ENCODE measurements around the gene YPEL1.
A peak's percentile ranks its signal among the peaks of the same experiment; 100 is the strongest.

YPEL1 gene, protein sequence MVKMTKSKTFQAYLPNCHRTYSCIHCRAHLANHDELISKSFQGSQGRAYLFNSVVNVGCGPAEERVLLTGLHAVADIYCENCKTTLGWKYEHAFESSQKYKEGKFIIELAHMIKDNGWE

DNA sequence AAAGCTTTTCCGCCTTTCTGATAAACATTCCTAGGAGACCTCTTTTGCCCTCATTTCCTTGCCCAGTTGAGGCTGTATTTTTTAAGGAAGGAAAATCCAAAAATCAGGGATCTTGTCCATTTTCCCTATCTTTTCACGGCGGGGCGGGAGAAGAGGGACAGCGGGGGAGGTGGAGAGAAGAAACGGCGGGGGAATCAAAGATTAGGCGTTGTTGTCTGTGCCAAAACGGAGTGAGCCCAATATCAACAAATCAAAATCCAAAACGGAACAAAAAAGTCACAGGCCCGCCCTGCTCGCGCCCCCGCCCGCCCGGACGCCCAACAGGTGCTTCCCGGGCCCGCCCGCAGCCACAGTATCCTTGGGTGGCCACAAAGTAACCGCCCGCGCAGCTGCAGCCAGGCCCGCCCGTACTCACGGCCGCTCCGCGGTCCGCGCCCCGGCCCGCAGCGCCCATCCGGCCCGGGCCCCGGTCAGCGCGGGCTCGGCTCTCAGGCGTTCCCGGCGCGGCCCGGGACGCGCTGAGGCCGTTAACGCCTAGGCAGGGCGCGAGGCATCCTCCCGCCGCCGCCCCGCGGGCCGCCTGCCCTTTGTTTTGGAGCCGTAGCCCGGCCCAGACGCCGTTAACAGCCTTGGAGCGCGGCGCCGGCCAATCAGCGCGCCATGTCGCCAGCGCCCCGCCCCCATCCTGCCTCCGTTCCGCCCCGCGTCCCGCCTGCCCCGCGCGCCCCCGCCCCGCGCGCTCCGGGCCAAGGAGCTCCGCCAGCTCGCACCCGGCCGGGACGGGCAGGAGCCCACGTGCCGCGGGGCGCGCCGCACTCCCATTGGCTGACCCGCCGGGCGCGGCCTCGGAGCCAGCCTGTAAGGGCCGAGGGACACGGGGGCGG, at the start of gene YPEL1:
Gene YPEL1, minus strand, starts transcription at position 595 of the 884 bp plus-strand sequence. CDS start 25,050 bp downstream, outside the sequence.
- Histone ChIP-seq H3K9ac (ENCODE audit: low read depth in 1 of 2, low read length in 2 of 2) (peak within 1 kb of the TSS; percentile 14 to 20), H3K27me3 (ENCODE audit: control insufficient read depth in 1 of 2, insufficient read depth in 2 of 2, low read length in 2 of 2) (peaks cover 3 to 5% of the 10 kb centered on the region in 2 donors), H3K9me3 (ENCODE audit: control insufficient read depth in 1 of 2, low read length in 2 of 2) (no peaks in the 10 kb centered on the region), H3K4me3 (ENCODE audit: low read depth in 1 of 2, low read length in 2 of 2) (peak within 1 kb of the TSS; percentile 70 to 71), H3K36me3 (ENCODE audit: control insufficient read depth in 1 of 2, insufficient read depth in 2 of 2, low read length in 2 of 2) (no peaks in the 10 kb centered on the region), H3K4me1 (ENCODE audit: control insufficient read depth in 1 of 2, insufficient read depth in 2 of 2, low read length in 2 of 2) (peaks cover 9 to 12% of the 10 kb centered on the region in 2 donors), H3K27ac (ENCODE audit: low read depth, low read length) (peak within 1 kb of the TSS; percentile 39)

DNA sequence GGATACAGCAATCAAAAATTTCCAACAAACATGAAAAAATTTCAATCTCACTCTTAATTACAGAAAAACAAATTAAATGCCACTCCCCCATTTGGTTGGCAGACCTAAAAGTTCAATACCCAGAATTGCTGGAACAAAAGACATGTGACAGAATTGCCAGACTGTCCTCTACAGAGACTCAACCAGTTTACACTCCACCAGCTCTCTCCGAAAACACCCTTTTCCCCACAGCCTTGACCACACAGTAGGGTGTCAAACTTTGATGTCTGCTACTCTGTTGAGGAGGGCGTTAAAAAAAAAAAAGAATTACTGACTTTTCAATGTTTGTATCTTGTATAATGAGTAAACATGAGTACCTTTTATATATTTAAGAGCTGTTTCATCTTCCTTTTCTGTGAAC, 44.7 kb upstream of the YPEL1 start:
- Histone ChIP-seq H3K4me3 (ENCODE audit: low read depth in 1 of 2, low read length in 2 of 2) (no peak overlapping the region), H3K27ac (ENCODE audit: low read depth, low read length) (no peak overlapping the region), H3K36me3 (ENCODE audit: control insufficient read depth in 1 of 2, insufficient read depth in 2 of 2, low read length in 2 of 2) (peaks cover 10 to 30% of the 10 kb centered on the region in 2 donors), H3K9me3 (ENCODE audit: control insufficient read depth in 1 of 2, low read length in 2 of 2) (no peaks in the 10 kb centered on the region), H3K27me3 (ENCODE audit: control insufficient read depth in 1 of 2, insufficient read depth in 2 of 2, low read length in 2 of 2) (no peaks in the 10 kb centered on the region), H3K9ac (ENCODE audit: low read depth in 1 of 2, low read length in 2 of 2) (no peak overlapping the region), H3K4me1 (ENCODE audit: control insufficient read depth in 1 of 2, insufficient read depth in 2 of 2, low read length in 2 of 2) (no peaks in the 10 kb centered on the region)

DNA sequence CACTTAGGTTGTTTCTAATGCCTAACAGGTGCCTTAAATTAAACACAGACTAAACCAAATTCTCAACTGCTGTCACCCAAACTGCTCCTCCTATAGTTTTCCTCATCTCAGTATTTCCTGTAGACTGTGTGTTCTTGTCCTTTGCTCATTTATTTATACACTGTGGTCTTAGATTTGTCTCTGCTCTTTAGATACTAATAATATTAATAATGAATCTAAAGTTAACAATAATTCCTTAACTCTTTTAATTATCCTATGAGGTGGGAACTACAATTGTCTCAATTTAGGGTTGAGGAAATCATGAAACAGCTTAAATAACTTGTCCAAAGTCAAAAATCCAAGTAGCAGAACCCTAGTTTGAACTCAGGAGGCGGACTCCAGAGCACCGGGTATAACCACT, 43.9 kb upstream of the YPEL1 start:
- Histone ChIP-seq H3K9me3 (ENCODE audit: control insufficient read depth in 1 of 2, low read length in 2 of 2) (no peaks in the 10 kb centered on the region), H3K36me3 (ENCODE audit: control insufficient read depth in 1 of 2, insufficient read depth in 2 of 2, low read length in 2 of 2) (peaks cover 10 to 23% of the 10 kb centered on the region in 2 donors)

DNA sequence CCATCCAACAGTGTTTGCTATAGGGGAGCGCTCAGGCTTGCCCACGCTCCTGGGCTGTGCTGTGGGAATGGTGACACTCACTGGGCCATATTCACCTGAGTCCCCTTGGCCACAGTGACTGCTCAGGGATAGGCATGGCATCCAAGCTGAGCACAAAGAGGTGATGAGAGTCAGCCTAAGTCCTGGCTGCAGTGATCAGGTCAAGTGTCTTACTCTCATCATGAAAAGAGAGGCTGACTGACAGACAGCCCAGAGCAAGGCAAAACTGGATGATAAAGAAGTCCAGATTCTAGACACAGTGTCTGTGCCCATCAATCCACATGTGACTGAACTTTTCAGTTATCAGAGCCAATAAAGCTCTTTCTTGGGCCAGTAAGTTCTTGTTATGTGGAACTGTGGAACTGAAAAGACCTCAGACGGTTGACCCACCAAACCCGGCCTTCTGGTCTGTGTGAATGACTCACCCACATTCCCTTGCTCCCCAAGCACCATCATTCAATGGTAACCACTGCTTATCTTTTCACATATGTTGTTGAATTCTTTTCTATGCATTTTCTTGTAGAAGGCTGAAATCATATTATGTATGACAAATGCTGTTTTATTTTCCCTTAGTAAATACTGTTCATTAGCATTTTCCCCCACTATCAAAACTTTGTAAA, 43.2 kb upstream of the YPEL1 start:
- H3K4me3 ChIP-seq (ENCODE audit: low read depth in 1 of 2, low read length in 2 of 2), result no peak overlapping the region
- H3K9me3 ChIP-seq (ENCODE audit: control insufficient read depth in 1 of 2, low read length in 2 of 2), result no peaks in the 10 kb centered on the region
- H3K9ac ChIP-seq (ENCODE audit: low read depth in 1 of 2, low read length in 2 of 2), result no peak overlapping the region
- peaks cover 10 to 26% of the 10 kb centered on the region in 2 donors for H3K36me3 ChIP-seq (ENCODE audit: control insufficient read depth in 1 of 2, insufficient read depth in 2 of 2, low read length in 2 of 2)
- no peaks in the 10 kb centered on the region for H3K27me3 ChIP-seq (ENCODE audit: control insufficient read depth in 1 of 2, insufficient read depth in 2 of 2, low read length in 2 of 2)
- H3K4me1 ChIP-seq (ENCODE audit: control insufficient read depth in 1 of 2, insufficient read depth in 2 of 2, low read length in 2 of 2), result no peaks in the 10 kb centered on the region
- no peak overlapping the region for H3K27ac ChIP-seq (ENCODE audit: low read depth, low read length)

More for the DNA sequence above, 43.9 kb upstream of the YPEL1 start:
- no peaks in the 10 kb centered on the region for H3K4me1 ChIP-seq (ENCODE audit: control insufficient read depth in 1 of 2, insufficient read depth in 2 of 2, low read length in 2 of 2)
- H3K9ac ChIP-seq (ENCODE audit: low read depth in 1 of 2, low read length in 2 of 2), result no peak overlapping the region
- H3K27ac ChIP-seq (ENCODE audit: low read depth, low read length), result no peak overlapping the region
- H3K4me3 ChIP-seq (ENCODE audit: low read depth in 1 of 2, low read length in 2 of 2), result no peak overlapping the region
- no peaks in the 10 kb centered on the region for H3K27me3 ChIP-seq (ENCODE audit: control insufficient read depth in 1 of 2, insufficient read depth in 2 of 2, low read length in 2 of 2)

DNA sequence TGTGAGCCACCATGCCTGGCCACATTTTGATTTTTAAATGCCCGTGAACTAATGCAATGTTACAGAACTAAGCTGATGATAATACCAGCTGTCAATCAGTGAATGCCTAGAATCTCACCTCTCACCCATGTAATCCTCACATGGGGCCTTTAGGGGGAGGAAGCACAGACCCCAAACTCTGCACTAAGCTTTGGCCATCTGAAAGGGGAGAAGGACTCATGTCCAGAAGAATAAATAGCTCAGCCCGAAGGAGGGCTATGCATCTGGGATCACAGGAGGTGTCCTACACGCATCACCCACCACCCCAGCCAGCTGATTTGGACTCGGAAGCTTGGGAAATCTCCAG, 36.0 kb upstream of the YPEL1 start:
- H3K9me3 ChIP-seq (ENCODE audit: control insufficient read depth in 1 of 2, low read length in 2 of 2), result no peaks in the 10 kb centered on the region
- H3K27me3 ChIP-seq (ENCODE audit: control insufficient read depth in 1 of 2, insufficient read depth in 2 of 2, low read length in 2 of 2), result no peaks in the 10 kb centered on the region
- no peak overlapping the region for H3K9ac ChIP-seq (ENCODE audit: low read depth in 1 of 2, low read length in 2 of 2)
- H3K27ac ChIP-seq (ENCODE audit: low read depth, low read length), result no peak overlapping the region
- no peak overlapping the region for H3K4me3 ChIP-seq (ENCODE audit: low read depth in 1 of 2, low read length in 2 of 2)
- no peaks in the 10 kb centered on the region for H3K4me1 ChIP-seq (ENCODE audit: control insufficient read depth in 1 of 2, insufficient read depth in 2 of 2, low read length in 2 of 2)
- H3K36me3 ChIP-seq (ENCODE audit: control insufficient read depth in 1 of 2, insufficient read depth in 2 of 2, low read length in 2 of 2), result peaks cover 22 to 65% of the 10 kb centered on the region in 2 donors

DNA sequence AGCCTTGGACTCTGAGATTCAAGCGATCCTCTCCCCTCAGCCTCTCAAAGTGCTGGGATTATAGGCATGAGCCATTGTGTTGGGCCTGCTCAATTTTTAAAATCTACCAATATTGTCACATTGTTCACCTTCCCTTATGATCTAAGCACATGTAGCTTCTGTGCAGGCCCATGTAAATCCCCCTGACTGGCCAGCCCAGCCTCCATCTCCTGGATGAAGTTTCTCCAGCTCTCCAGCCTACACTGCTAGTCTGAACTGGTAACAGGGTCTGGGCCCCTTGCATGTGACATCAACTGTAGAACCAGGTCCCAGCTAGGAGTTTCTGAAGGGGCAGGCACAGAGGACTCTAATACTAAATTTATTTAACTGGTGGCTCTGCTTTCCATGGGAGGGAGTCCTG, 32.8 kb upstream of the YPEL1 start:
- Histone ChIP-seq H3K27me3 (ENCODE audit: control insufficient read depth in 1 of 2, insufficient read depth in 2 of 2, low read length in 2 of 2) (no peaks in the 10 kb centered on the region), H3K36me3 (ENCODE audit: control insufficient read depth in 1 of 2, insufficient read depth in 2 of 2, low read length in 2 of 2) (peaks cover 44 to 87% of the 10 kb centered on the region in 2 donors), H3K4me1 (ENCODE audit: control insufficient read depth in 1 of 2, insufficient read depth in 2 of 2, low read length in 2 of 2) (peaks cover 0 to 4% of the 10 kb centered on the region in 2 donors), H3K9ac (ENCODE audit: low read depth in 1 of 2, low read length in 2 of 2) (no peak overlapping the region), H3K4me3 (ENCODE audit: low read depth in 1 of 2, low read length in 2 of 2) (no peak overlapping the region), H3K9me3 (ENCODE audit: control insufficient read depth in 1 of 2, low read length in 2 of 2) (no peaks in the 10 kb centered on the region), H3K27ac (ENCODE audit: low read depth, low read length) (no peak overlapping the region)

DNA sequence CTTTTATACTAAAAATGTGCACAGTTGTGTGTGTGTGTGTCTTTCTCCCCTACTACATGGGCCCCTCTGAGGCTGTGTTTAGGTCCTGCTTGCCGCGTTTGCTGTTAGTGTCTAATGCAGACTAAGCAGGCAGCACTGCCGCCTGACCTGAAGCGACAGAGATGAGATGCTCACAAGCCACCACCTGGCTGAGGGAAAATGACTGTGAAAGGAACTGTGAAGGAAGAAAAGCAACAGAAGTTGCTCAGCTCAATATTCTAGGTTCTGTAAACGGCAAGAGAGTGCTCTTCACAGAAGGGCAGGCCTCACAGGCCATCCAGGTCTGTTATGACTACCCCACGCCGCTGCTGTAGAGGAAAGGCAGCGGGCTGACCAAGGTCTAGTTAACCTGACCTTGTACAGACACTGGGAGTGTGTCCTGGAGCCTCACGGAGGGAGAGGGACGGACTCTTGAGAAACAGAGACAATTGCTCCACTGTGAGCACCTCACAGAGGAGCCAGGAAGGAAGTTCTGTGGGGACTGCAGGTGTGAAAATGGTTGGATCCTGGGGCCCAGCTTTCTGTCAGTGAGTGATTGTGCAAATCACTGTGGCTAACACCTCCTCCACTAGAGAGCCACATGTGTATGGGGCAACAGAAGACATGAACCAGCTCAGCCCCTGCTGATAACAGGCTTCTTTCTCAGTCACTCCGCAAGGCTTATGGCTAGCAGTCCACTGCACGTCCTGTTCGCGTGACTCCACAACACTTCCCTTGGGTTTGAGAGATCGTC, 31.3 kb upstream of the YPEL1 start:
- no peak overlapping the region for H3K27ac ChIP-seq (ENCODE audit: low read depth, low read length)

DNA sequence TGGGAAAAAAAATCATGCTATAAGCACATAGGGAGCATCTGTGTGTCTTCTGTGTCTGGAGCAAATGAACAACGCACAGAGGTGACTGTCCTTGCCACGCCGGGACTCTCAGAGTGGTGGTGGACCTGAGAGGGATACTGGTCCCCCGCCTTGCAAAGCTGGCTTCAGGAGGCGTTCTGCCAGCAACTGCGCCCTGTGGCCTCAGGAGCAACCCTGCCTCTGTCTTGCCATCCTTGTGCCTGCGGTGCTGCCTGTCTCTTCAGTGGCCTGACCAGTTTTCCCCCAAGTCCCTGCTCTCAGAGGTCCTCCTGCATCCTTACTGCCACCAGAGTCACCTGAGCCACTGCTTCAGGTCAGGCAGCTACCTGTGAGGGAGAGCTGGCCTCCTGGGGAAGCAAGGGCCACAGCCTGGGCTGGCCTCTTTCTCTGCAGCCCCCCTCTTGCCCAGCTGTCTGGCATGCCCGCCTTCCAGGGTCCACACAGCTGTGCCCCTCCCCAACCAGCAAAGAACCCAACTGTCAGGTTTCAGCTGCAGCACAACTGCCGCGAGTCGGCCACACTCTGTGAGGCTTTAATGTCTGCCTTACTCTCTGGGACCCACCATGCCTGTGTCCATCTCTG, 30.4 kb upstream of the YPEL1 start:
- H3K36me3 ChIP-seq (ENCODE audit: control insufficient read depth in 1 of 2, insufficient read depth in 2 of 2, low read length in 2 of 2), result peaks cover 47 to 84% of the 10 kb centered on the region in 2 donors
- no peak overlapping the region for H3K27ac ChIP-seq (ENCODE audit: low read depth, low read length)

More for the DNA sequence above, 31.3 kb upstream of the YPEL1 start:
- H3K36me3 ChIP-seq (ENCODE audit: control insufficient read depth in 1 of 2, insufficient read depth in 2 of 2, low read length in 2 of 2), result peaks cover 49 to 91% of the 10 kb centered on the region in 2 donors
- H3K9ac ChIP-seq (ENCODE audit: low read depth in 1 of 2, low read length in 2 of 2), result no peak overlapping the region
- H3K9me3 ChIP-seq (ENCODE audit: control insufficient read depth in 1 of 2, low read length in 2 of 2), result no peaks in the 10 kb centered on the region
- peaks cover 0 to 4% of the 10 kb centered on the region in 2 donors for H3K4me1 ChIP-seq (ENCODE audit: control insufficient read depth in 1 of 2, insufficient read depth in 2 of 2, low read length in 2 of 2)
- no peaks in the 10 kb centered on the region for H3K27me3 ChIP-seq (ENCODE audit: control insufficient read depth in 1 of 2, insufficient read depth in 2 of 2, low read length in 2 of 2)
- no peak overlapping the region for H3K4me3 ChIP-seq (ENCODE audit: low read depth in 1 of 2, low read length in 2 of 2)

DNA sequence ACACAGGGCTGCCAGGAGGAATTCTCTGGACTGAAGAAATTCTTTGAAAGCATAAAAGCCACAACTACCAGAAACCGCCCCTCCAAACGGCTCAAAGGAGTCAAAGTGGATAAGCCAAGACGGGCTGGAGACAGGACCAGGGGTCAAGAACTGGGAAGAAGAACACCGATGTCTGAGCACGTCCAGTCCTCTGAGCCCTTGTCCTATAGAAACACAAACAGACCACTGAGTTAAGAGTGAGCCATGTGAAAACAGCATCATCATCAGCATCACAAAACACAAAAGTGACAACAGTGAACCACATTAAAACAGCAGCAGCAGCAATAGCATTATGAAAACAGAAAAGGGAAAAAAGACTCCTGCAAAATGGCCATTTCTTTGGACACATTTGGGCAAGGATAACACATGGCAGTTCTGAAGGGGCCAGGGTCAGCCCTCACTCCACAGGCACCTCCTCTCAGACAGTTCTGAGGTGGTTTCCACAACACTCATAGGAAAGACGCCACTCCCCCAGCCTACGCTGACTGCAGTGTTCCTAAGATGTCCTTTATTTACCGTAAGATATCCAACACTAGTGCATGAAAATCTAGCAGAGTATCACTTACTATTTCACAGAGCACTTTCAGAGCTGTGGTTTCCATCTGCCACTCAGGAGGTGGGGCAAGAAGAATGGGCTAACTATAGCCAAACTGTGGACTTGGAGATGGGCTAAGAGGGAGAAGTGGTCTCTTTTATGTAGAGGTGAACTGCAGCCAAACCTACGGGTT, 28.6 kb upstream of the YPEL1 start:
- Histone ChIP-seq H3K27ac (ENCODE audit: low read depth, low read length) (no peak overlapping the region), H3K9ac (ENCODE audit: low read depth in 1 of 2, low read length in 2 of 2) (no peak overlapping the region), H3K4me1 (ENCODE audit: control insufficient read depth in 1 of 2, insufficient read depth in 2 of 2, low read length in 2 of 2) (peaks cover 0 to 4% of the 10 kb centered on the region in 2 donors), H3K4me3 (ENCODE audit: low read depth in 1 of 2, low read length in 2 of 2) (no peak overlapping the region), H3K9me3 (ENCODE audit: control insufficient read depth in 1 of 2, low read length in 2 of 2) (no peaks in the 10 kb centered on the region), H3K27me3 (ENCODE audit: control insufficient read depth in 1 of 2, insufficient read depth in 2 of 2, low read length in 2 of 2) (no peaks in the 10 kb centered on the region), H3K36me3 (ENCODE audit: control insufficient read depth in 1 of 2, insufficient read depth in 2 of 2, low read length in 2 of 2) (peaks cover 53 to 83% of the 10 kb centered on the region in 2 donors)

More for the DNA sequence above, 30.4 kb upstream of the YPEL1 start:
- no peak overlapping the region for H3K4me3 ChIP-seq (ENCODE audit: low read depth in 1 of 2, low read length in 2 of 2)
- H3K9me3 ChIP-seq (ENCODE audit: control insufficient read depth in 1 of 2, low read length in 2 of 2), result no peaks in the 10 kb centered on the region
- no peaks in the 10 kb centered on the region for H3K27me3 ChIP-seq (ENCODE audit: control insufficient read depth in 1 of 2, insufficient read depth in 2 of 2, low read length in 2 of 2)
- no peak overlapping the region for H3K9ac ChIP-seq (ENCODE audit: low read depth in 1 of 2, low read length in 2 of 2)
- H3K4me1 ChIP-seq (ENCODE audit: control insufficient read depth in 1 of 2, insufficient read depth in 2 of 2, low read length in 2 of 2), result peaks cover 0 to 4% of the 10 kb centered on the region in 2 donors

Data from duodenal mucosa (tissue), 2 donors.